ENCODE data around the gene PNRC2. TPM values are rescaled to one million over a fixed set of nuclear protein-coding genes. Genes with fewer than 3 reads are reported as not detected.

PNRC2 gene
- total and polyA plus RNA-seq, 11 donors: 64.1 to 137 (median 80.5) TPM

GRCh38 chr1:23964235-23964668, 4.6 kb downstream of the PNRC2 start:
- Histone ChIP-seq H3K4me1 (peaks cover 0 to 39% (median 27%) of the 10 kb centered on the region in 12 donors), H3K27ac (peak overlapping the region in 7 of 12 donors; percentile 3 to 81 (median 14)), H3K4me3 (no peak overlapping the region), H3K27me3 (no peaks in the 10 kb centered on the region), H3K36me3 (peaks cover 0 to 80% (median 74%) of the 10 kb centered on the region in 9 donors), H3K9me3 (no peaks in the 10 kb centered on the region)
- WGBS, 4 donors: 57 to 63% (median 60%) methylated on average over 3 of the region's 3 CpGs
- intact Hi-C loops (cut with DNase I): no loop called here
- no peak for DNase-seq
- ATAC-seq: no peak
- no peak for TF ChIP-seq POLR2A (IDR thresholded peaks at IDR 0.05)
- TF ChIP-seq, protein P1, sequence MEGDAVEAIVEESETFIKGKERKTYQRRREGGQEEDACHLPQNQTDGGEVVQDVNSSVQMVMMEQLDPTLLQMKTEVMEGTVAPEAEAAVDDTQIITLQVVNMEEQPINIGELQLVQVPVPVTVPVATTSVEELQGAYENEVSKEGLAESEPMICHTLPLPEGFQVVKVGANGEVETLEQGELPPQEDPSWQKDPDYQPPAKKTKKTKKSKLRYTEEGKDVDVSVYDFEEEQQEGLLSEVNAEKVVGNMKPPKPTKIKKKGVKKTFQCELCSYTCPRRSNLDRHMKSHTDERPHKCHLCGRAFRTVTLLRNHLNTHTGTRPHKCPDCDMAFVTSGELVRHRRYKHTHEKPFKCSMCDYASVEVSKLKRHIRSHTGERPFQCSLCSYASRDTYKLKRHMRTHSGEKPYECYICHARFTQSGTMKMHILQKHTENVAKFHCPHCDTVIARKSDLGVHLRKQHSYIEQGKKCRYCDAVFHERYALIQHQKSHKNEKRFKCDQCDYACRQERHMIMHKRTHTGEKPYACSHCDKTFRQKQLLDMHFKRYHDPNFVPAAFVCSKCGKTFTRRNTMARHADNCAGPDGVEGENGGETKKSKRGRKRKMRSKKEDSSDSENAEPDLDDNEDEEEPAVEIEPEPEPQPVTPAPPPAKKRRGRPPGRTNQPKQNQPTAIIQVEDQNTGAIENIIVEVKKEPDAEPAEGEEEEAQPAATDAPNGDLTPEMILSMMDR (IDR thresholded peaks at IDR 0.05): no peak

DNA sequence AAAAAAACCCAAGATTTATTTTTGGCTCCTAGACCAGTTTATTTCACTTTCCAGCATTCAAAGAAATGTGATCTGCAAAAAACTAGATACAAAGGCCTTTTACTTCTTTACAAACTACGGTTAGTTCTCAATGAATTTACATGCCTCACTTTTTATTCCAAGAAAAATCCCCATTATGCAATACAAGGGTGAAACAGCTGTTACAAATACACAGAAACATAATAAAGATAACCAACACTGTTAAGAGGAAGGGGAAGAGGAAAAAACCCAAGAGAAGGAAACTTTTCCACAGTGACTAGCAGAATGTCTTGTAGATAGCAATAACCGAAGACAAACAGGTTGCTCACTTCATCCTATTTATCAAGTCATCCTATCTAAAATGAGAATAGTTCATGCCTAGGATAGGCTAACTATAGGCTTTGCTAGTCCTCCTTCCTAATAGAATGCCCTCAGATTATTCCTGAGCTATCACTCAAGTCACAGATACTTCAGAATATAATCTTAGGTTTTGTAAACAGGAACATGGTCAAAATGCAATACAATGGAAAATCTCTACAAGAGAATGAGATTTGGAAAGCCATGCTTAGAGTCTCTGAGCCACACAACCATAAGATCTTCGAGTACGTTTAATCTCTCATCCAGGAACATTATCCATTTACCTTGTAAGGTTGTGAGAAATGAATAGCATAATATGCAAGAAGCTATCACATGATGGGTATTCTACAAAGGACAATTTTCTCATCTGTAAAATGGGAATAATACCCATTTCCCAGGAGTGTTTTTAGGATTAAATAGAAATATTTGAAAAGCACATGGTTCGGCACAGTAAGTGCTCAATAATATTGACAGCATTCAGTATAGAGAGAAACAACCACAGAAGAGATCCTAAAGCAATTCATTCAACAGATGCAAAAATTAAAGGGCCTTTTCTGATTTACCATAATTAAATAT, 5.4 kb downstream of the PNRC2 start:
- TF ChIP-seq POLR2A (IDR thresholded peaks at IDR 0.05): no peak
- TF ChIP-seq, protein P1 (IDR thresholded peaks at IDR 0.05): no peak
- no peaks in the 10 kb centered on the region for H3K9me3 ChIP-seq
- H3K27me3 ChIP-seq: no peaks in the 10 kb centered on the region
- ATAC-seq (no peak), DNase-seq (no peak)
- H3K36me3 ChIP-seq: peaks cover 0 to 88% (median 80%) of the 10 kb centered on the region in 9 donors
- intact Hi-C loops (cut with DNase I): no loop called here
- H3K4me3 ChIP-seq: no peak overlapping the region
- 71 to 79% (median 74%) methylated on average over 5 of the region's 5 CpGs for WGBS, 4 donors
- H3K27ac ChIP-seq: peak overlapping the region in 7 of 12 donors; percentile 4 to 81 (median 18)
- peaks cover 0 to 39% (median 27%) of the 10 kb centered on the region in 12 donors for H3K4me1 ChIP-seq

DNA sequence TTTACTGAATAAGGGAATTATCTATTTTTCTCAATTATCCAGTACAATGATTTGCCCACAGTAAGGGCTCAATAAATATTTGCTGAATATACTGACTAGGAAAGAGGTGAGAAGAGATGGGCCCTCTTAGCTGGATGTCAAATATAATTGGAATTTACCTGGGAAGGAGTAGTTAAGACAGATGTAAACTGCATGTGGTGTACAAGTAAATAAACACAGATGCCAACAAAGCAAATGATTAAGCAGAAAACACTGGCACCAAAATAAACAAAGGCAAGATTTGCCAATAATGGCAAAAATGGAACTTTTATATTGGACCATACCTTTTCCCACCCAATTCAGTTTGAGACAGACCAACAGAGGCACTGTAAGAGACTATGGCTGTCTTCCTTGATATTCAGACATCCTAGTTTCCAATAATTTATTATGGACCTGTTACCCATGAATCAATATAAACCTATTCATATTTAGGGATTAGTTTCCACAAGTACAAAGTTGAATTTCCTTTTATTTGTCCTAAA, 7.4 kb downstream of the PNRC2 start:
- Histone ChIP-seq H3K36me3 (peaks cover 0 to 95% (median 88%) of the 10 kb centered on the region in 9 donors), H3K27ac (no peak overlapping the region), H3K9me3 (no peaks in the 10 kb centered on the region), H3K4me3 (no peak overlapping the region), H3K4me1 (peaks cover 0 to 27% (median 19%) of the 10 kb centered on the region in 12 donors), H3K27me3 (no peaks in the 10 kb centered on the region)
- ATAC-seq (no peak), DNase-seq (no peak)
- TF ChIP-seq POLR2A (IDR thresholded peaks at IDR 0.05): no peak
- TF ChIP-seq, protein P1 (IDR thresholded peaks at IDR 0.05): no peak
- intact Hi-C loops (cut with DNase I): no loop called here

DNA sequence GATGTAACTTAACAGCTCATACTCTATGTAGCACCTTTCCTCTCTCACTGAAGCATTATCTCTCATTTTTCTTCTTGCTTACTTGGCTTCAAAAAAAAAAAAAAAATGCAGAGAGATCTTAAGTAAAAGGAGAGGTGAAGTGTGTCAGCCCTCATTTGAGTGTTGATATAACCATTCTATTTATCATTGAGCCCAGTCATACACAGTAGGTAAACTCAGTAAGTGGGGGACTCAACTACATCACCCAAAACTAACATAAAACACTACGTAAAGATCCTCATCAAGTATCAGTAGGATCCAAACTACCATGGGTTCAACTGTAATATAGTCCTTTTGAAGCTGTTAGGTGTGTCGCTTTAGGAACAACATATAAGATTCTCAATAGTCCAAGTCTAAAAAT, 8.2 kb downstream of the PNRC2 start:
- peak overlapping the region in 1 of 12 donors; percentile 21 for H3K27ac ChIP-seq
- H3K9me3 ChIP-seq: no peaks in the 10 kb centered on the region
- H3K4me3 ChIP-seq: no peak overlapping the region
- H3K4me1 ChIP-seq: peaks cover 0 to 26% (median 19%) of the 10 kb centered on the region in 12 donors
- WGBS, 4 donors: 46 to 72% (median 59%) methylated on average over 2 of the region's 2 CpGs
- intact Hi-C loops (cut with DNase I): no loop called here
- no peak for ATAC-seq
- no peak for TF ChIP-seq POLR2A (IDR thresholded peaks at IDR 0.05)
- TF ChIP-seq, protein P1 (IDR thresholded peaks at IDR 0.05): no peak
- no peak for DNase-seq
- H3K36me3 ChIP-seq: peaks cover 0 to 100% (median 94%) of the 10 kb centered on the region in 9 donors
- no peaks in the 10 kb centered on the region for H3K27me3 ChIP-seq
